Measurements from ENCODE around the gene IPO7.

The IPO7 gene
- long read RNA-seq, full-length matches to known transcripts: 56 of 138 reads
- long read RNA-seq, partial matches to known transcripts: 60 of 138 reads
- long read RNA-seq, other reads (novel, unspliced or antisense): 22 of 138 reads

- peak within 1 kb of the TSS; percentile 95 for H3K27ac ChIP-seq (replicated peaks)
- H3K27me3 ChIP-seq (ENCODE audit: insufficient read depth, poor library complexity, severe bottlenecking): no peaks in the 10 kb centered on the region
- H3K4me3 ChIP-seq (replicated peaks; ENCODE audit: insufficient read depth, low read length): peak within 1 kb of the TSS; percentile 96
- peak; percentile 85 to 94 for DNase-seq (ENCODE audit: low read depth in 1 of 2, low spot score in 1 of 2)
- TF ChIP-seq, protein P1, sequence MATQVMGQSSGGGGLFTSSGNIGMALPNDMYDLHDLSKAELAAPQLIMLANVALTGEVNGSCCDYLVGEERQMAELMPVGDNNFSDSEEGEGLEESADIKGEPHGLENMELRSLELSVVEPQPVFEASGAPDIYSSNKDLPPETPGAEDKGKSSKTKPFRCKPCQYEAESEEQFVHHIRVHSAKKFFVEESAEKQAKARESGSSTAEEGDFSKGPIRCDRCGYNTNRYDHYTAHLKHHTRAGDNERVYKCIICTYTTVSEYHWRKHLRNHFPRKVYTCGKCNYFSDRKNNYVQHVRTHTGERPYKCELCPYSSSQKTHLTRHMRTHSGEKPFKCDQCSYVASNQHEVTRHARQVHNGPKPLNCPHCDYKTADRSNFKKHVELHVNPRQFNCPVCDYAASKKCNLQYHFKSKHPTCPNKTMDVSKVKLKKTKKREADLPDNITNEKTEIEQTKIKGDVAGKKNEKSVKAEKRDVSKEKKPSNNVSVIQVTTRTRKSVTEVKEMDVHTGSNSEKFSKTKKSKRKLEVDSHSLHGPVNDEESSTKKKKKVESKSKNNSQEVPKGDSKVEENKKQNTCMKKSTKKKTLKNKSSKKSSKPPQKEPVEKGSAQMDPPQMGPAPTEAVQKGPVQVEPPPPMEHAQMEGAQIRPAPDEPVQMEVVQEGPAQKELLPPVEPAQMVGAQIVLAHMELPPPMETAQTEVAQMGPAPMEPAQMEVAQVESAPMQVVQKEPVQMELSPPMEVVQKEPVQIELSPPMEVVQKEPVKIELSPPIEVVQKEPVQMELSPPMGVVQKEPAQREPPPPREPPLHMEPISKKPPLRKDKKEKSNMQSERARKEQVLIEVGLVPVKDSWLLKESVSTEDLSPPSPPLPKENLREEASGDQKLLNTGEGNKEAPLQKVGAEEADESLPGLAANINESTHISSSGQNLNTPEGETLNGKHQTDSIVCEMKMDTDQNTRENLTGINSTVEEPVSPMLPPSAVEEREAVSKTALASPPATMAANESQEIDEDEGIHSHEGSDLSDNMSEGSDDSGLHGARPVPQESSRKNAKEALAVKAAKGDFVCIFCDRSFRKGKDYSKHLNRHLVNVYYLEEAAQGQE (IDR thresholded peaks at IDR 0.05; ENCODE audit: insufficient replicate concordance, low read depth): peak; percentile 64
- TF ChIP-seq POLR2AphosphoS5 (IDR thresholded peaks at IDR 0.05; ENCODE audit: low read depth): peak; percentile 91
- no peak for TF ChIP-seq SPI1 (IDR thresholded peaks at IDR 0.05; ENCODE audit: borderline replicate concordance, low read depth)
- TF ChIP-seq CTCF (IDR thresholded peaks at IDR 0.05; ENCODE audit: insufficient read depth, low read length): no peak
- peak; percentile 95 for TF ChIP-seq GABPA (IDR thresholded peaks at IDR 0.05; ENCODE audit: low read depth)
These were observed at the start of gene IPO7 for GRCh38 chr11:9384535-9385326. IPO7 (plus strand) TSS chr11:9384652; CDS start chr11:9384764, 112 bp downstream.

- H3K27ac ChIP-seq (replicated peaks): no peak overlapping the region
- TF ChIP-seq GABPA (IDR thresholded peaks at IDR 0.05; ENCODE audit: low read depth) (no peak), SPI1 (IDR thresholded peaks at IDR 0.05; ENCODE audit: borderline replicate concordance, low read depth) (no peak), CTCF (IDR thresholded peaks at IDR 0.05; ENCODE audit: insufficient read depth, low read length) (no peak), POLR2AphosphoS5 (IDR thresholded peaks at IDR 0.05; ENCODE audit: low read depth) (no peak)
- TF ChIP-seq, protein P1 (IDR thresholded peaks at IDR 0.05; ENCODE audit: insufficient replicate concordance, low read depth): no peak
- DNase-seq (ENCODE audit: low read depth in 1 of 2, low spot score in 1 of 2): no peak
- no peaks in the 10 kb centered on the region for H3K27me3 ChIP-seq (ENCODE audit: insufficient read depth, poor library complexity, severe bottlenecking)
- H3K4me3 ChIP-seq (replicated peaks; ENCODE audit: insufficient read depth, low read length): no peak overlapping the region
These were observed 42.7 kb upstream of the IPO7 start for GRCh38 chr11:9341638-9342178.

DNA sequence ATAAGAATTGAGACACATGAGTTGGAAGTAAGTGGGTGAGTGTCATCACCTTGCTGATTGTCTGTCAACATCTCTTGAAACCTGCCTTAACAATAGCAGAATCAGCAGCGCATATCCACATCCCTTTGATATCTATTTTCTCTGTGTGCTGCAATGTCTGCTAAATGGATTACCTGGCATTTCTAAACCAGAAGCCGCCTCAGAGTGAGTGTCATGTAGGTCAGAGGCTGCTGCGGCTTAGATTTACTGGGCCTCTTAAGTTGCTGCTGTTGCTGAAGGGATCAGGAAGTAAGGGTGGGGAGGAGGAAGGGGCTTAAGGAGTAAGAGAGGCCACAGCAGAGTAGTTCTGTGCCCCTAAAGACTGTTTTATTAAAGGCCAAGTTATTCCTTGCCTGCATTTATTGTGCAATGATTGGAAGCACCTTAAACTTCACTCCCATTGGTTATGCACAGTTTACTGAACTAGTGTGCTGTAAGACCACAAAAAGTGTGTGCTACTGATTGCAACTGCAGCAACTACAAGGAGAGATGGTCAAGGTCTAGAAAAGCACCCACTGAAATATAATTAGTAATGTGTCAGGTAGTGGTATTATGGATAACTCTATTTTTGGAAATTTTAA, 40.3 kb upstream of the IPO7 start:
- no peak overlapping the region for H3K27ac ChIP-seq (replicated peaks)
- no peaks in the 10 kb centered on the region for H3K27me3 ChIP-seq (ENCODE audit: insufficient read depth, poor library complexity, severe bottlenecking)
- TF ChIP-seq GABPA (IDR thresholded peaks at IDR 0.05; ENCODE audit: low read depth) (no peak), SPI1 (IDR thresholded peaks at IDR 0.05; ENCODE audit: borderline replicate concordance, low read depth) (no peak), POLR2AphosphoS5 (IDR thresholded peaks at IDR 0.05; ENCODE audit: low read depth) (no peak), CTCF (IDR thresholded peaks at IDR 0.05; ENCODE audit: insufficient read depth, low read length) (no peak)
- TF ChIP-seq, protein P1 (IDR thresholded peaks at IDR 0.05; ENCODE audit: insufficient replicate concordance, low read depth): no peak
- no peak overlapping the region for H3K4me3 ChIP-seq (replicated peaks; ENCODE audit: insufficient read depth, low read length)
- DNase-seq (ENCODE audit: low read depth in 1 of 2, low spot score in 1 of 2): no peak

Measured in HL-60 (cell line).